Thyroid gland (tissue), 4 donors: ENCODE data around the gene TCF7L2. TPM values are rescaled to one million over a fixed set of nuclear protein-coding genes. Genes with fewer than 3 reads are reported as not detected.

Experiments
- DNase-seq, 2 donors: peaks; one replicate each; pipeline ENCODE4 v3.0.0-alpha.2; 2019
- H3K27ac ChIP-seq, 3 donors: fragments of 200-600 bp; sonication (generic); 1 replicate in 2 of 3; 2 replicates in 1 of 3; pipeline ENCODE4 v1.5.1; 2016 to 2019; ENCODE audit warnings: mild to moderate bottlenecking in 1 of 3, moderate library complexity in 1 of 3
- H3K27me3 ChIP-seq: fragments of 200-600 bp; sonication (generic); one replicate; pipeline ENCODE4 v1.5.1; 2019
- H3K36me3 ChIP-seq, 2 donors: fragments of 200-600 bp; sonication (generic); one replicate each; pipeline ENCODE4 v1.5.1; 2016 to 2019
- H3K4me1 ChIP-seq, 2 donors: fragments of 200-600 bp; sonication (generic); one replicate each; pipeline ENCODE4 v1.5.1; 2017 to 2019
- H3K4me3 ChIP-seq, 3 donors: fragments of 200-600 bp; sonication (generic); replicated peaks in 1 of 3; 1 replicate in 2 of 3; 2 replicates in 1 of 3; pipeline ENCODE4 v1.5.1; 2016; ENCODE audit warnings: mild to moderate bottlenecking in 1 of 3
- H3K9me3 ChIP-seq: fragments of 200-600 bp; sonication (generic); one replicate; pipeline ENCODE4 v1.5.1; 2017
- CTCF ChIP-seq, 6 experiments: fragments of 200-600 bp in 3 of 6; fragments of 450-650 bp in 3 of 6; sonication (generic) in 3 of 6; IDR thresholded peaks; one replicate each; pipeline ENCODE4 v1.5.1; 2016 to 2019; ENCODE audit warnings: antibody characterized with exemption in 6 of 6, mild to moderate bottlenecking in 2 of 6, inconsistent platforms in 1 of 6, moderate library complexity in 1 of 6
- POLR2A ChIP-seq, 2 donors: fragments of 450-650 bp; IDR thresholded peaks; one replicate each; pipeline ENCODE4 v1.6.1; 2017; ENCODE audit warnings: antibody characterized with exemption in 2 of 2, mild to moderate bottlenecking in 2 of 2, moderate library complexity in 1 of 2
- WGBS, 2 donors: methylation state at CpG; one replicate each; pipeline ENCODE4 v1.1.5; 2017; 5-methylcytosine and 5-hydroxymethylcytosine counted together
- intact Hi-C: fragments of 100-400 bp; cut with DNase I; formaldehyde crosslinking; loops from one replicate; pipeline ENCODE4 v1.15.1; 2023
- total RNA-seq, 4 donors: library from RNA; depleted of rRNA; stranded (reverse); fragments of >200 nt; gene quantifications; one replicate each; pipeline ENCODE4 v1.2.3, GENCODE V29; 2016

TCF7L2 gene
- total RNA-seq, 4 donors from 2014 or later = 16.2 to 67.1 (median 25.3) TPM

GRCh38 chr10:113000876-113001598 lies 51.0 kb downstream of the TCF7L2 start:
- DNase-seq = peak; percentile 81 to 89
- peak overlapping the region; percentile 28 to 69 (median 66) for H3K27ac ChIP-seq
- H3K9me3 ChIP-seq = no peaks in the 10 kb centered on the region
- H3K4me1 ChIP-seq = peaks cover 22 to 31% of the 10 kb centered on the region in 2 donors
- no peak for TF ChIP-seq POLR2A (IDR thresholded peaks at IDR 0.05)
- peak in 4 of 6 experiments; percentile 41 to 67 (median 49) for TF ChIP-seq CTCF (IDR thresholded peaks at IDR 0.05)
- intact Hi-C loops = no loop called here
- no peak overlapping the region for H3K4me3 ChIP-seq
- no peaks in the 10 kb centered on the region for H3K36me3 ChIP-seq
- no peaks in the 10 kb centered on the region for H3K27me3 ChIP-seq
- 44 to 51% methylated on average over 14 of the region's 14 CpGs for WGBS, 2 donors

- DNase-seq = no peak
- Histone ChIP-seq H3K9me3 (no peaks in the 10 kb centered on the region), H3K4me3 (no peak overlapping the region), H3K27me3 (no peaks in the 10 kb centered on the region), H3K36me3 (no peaks in the 10 kb centered on the region), H3K27ac (peak overlapping the region in 2 of 3 donors; percentile 43 to 69), H3K4me1 (peaks cover 22 to 30% of the 10 kb centered on the region in 2 donors)
- TF ChIP-seq POLR2A (IDR thresholded peaks at IDR 0.05) (no peak), CTCF (IDR thresholded peaks at IDR 0.05) (no peak)
- intact Hi-C loops = no loop called here
- WGBS, 2 donors = 84 to 85% methylated on average over 8 of the region's 8 CpGs
Measured at GRCh38 chr10:113001599-113002448, 51.8 kb downstream of the TCF7L2 start.

GRCh38 chr10:113002449-113002777 lies 52.4 kb downstream of the TCF7L2 start:
- TF ChIP-seq CTCF (IDR thresholded peaks at IDR 0.05) = no peak
- TF ChIP-seq POLR2A (IDR thresholded peaks at IDR 0.05) = no peak
- 80 to 91% methylated on average over 1 of the region's 1 CpG for WGBS, 2 donors
- no peaks in the 10 kb centered on the region for H3K27me3 ChIP-seq
- intact Hi-C loops = no loop called here
- no peaks in the 10 kb centered on the region for H3K36me3 ChIP-seq
- no peak overlapping the region for H3K27ac ChIP-seq
- peaks cover 22 to 35% of the 10 kb centered on the region in 2 donors for H3K4me1 ChIP-seq
- no peak overlapping the region for H3K4me3 ChIP-seq
- H3K9me3 ChIP-seq = no peaks in the 10 kb centered on the region
- no peak for DNase-seq

GRCh38 chr10:113003052-113003451 lies 53.0 kb downstream of the TCF7L2 start:
- Histone ChIP-seq H3K4me1 (peaks cover 22 to 37% of the 10 kb centered on the region in 2 donors), H3K27me3 (no peaks in the 10 kb centered on the region), H3K36me3 (no peaks in the 10 kb centered on the region), H3K27ac (no peak overlapping the region), H3K4me3 (no peak overlapping the region), H3K9me3 (no peaks in the 10 kb centered on the region)
- 97 to 98% methylated on average over 3 of the region's 3 CpGs for WGBS, 2 donors
- intact Hi-C loops = no loop called here
- TF ChIP-seq CTCF (IDR thresholded peaks at IDR 0.05) (no peak), POLR2A (IDR thresholded peaks at IDR 0.05) (no peak)
- DNase-seq = no peak
